HS-27A (cell line): ENCODE results near the gene POU2AF2.
A peak's percentile ranks its signal among the peaks of the same experiment; 100 is the strongest.
"Not testable (repeated sequence)": the region's sequence is repeated elsewhere in the genome, so short reads cannot be mapped to it uniquely, and the experiment has no call there.

Source experiments
- DNase-seq: peaks from one replicate; pipeline ENCODE4 v3.0.0-alpha.2; 2012; ENCODE audit warnings: low read depth, missing footprints

Gene POU2AF2, protein sequence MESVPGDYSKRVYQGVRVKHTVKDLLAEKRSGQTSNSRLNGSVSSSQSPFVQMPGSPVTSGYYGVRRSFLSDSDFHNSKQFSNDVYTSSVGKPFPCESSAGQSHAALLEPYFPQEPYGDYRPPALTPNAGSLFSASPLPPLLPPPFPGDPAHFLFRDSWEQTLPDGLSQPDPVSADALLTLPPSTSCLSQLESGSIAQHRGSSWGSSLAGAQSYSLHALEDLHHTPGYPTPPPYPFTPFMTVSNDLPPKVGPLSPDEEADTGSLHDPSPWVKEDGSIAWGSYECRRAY

GRCh38 chr11:111245425-111245824 is at the start of gene POU2AF2:
Gene POU2AF2, plus strand, starts transcription at chr11:111245725. Its CDS starts 129 bp downstream, at chr11:111245854.
- no peak for DNase-seq

DNA sequence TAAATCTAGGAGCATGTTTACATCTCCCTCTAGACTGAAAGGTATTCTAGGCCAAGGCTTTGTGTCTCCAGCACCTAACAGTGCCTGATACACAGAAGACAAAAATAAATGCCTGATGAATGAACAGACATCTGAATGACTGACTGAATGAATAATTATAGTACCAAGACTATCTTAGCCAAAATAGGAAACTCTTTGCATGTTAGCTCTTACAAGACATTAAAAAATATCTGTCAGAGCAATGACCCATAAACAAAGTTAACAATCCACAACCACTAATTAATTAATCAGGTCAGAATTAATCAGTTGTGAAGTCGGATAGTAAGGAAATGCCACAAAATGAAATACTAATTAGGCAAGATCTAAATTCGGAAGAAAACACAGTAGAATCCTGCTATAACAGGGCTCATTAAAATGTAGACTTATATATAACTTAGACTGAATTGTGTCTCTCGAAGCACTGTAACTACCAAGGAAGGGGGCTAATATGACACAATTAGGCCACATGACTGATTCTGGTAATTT is 45.5 kb upstream of the POU2AF2 start:
- DNase-seq, result no peak

DNA sequence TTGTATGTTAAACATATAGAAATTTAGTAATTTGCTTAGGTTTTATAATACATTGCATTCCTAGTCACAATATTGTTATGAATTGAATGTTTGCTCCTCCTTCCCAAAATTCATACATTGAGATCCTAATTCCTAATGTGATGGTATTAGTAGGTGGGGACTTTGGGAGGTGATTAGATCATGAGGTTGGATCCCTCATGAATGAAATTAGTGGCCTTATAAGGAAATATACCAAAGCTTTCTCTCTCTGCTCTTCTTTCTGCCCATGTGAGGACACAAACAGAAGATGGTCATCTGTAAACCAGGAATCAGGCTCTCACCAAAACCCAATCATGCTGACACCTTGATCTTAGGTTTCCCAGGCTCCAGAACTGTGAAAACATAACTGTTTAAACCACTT is 41.3 kb upstream of the POU2AF2 start:
- DNase-seq, result no peak

GRCh38 chr11:111205632-111206385 is 39.7 kb upstream of the POU2AF2 start:
- no peak for DNase-seq

- peak; percentile 58 for DNase-seq
Observed at GRCh38 chr11:111206472-111206871, 39.1 kb upstream of the POU2AF2 start.

DNA sequence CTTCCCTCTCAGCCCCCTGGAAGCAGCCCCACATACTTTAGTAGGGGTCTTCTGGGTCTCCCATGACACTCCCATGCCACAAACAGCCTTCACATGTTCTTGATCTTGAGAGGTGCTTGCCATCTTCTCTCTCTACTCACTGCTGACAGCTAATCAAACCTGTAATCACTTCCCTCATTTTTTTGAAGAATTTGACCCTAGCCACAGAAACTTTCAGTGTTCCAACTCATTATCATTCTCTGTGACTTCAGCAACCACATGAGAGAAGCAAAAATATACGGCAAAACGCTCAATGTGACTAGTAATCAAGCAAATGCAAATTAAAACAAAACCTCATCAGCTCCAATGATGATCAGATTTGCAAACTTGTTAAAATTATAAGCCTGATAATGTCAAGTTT is 38.3 kb upstream of the POU2AF2 start:
- no peak for DNase-seq

DNA sequence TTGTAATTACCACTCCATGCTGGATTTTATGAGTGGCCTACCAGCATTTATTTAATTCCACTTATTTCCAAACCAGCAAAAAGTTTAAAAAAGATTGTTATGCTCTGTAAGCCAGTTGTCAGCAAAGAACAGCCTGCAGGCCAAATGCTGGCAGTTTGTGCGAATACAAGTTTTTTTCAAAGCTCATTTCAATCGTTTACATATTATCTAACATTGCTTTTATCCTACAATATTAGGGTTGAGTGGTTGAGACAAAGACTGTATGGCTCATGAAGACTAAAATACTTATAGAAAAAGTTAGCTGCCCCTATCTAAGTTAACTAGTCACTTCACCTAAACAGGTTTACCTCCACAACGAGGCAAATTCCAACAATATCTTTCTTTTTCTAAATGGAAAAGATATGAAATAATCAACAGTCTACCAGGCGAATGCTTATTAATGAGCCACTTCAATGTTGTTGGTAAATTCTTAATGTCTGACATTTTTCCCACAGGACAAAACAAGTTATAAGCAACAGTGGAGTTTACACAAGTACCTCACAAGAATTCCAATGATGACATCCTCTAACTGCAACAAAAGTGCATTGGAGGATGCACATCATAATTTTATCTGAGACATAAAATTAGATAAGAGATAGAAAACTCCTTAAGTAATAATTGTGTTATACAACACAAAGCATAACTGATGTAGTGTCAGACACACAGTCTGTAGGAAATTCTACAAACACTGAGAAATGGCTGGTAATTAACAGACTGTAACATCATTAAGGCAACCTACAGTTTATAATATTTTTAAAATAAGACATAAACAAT is 35.8 kb upstream of the POU2AF2 start:
- DNase-seq, result no peak

GRCh38 chr11:111213256-111213655 is 32.3 kb upstream of the POU2AF2 start:
- no peak for DNase-seq

- DNase-seq, result no peak
Observed at GRCh38 chr11:111220721-111221120, 24.8 kb upstream of the POU2AF2 start.

- no peak for DNase-seq
Observed at GRCh38 chr11:111221208-111221607, 24.3 kb upstream of the POU2AF2 start.

DNA sequence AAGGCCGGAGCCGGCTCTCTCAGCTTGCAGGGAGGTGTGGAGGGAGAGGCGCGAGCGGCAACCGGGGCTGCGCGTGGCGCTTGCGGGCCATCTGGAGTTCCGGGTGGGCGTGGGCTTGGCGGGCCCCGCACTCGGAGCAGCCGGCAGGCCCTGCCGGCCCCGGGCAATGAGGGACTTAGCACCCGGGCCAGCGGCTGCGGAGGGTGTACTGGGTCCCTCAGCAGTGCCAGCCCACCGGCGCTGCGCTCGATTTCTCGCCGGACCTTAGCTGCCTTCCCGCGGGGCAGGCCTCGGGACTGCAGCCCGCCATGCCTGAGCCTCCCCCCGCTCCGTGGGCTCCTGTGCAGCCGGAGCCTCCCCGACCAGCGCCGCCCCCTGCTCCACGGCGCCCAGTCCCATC is 23.6 kb upstream of the POU2AF2 start:
- not testable (repeated sequence) for DNase-seq

DNA sequence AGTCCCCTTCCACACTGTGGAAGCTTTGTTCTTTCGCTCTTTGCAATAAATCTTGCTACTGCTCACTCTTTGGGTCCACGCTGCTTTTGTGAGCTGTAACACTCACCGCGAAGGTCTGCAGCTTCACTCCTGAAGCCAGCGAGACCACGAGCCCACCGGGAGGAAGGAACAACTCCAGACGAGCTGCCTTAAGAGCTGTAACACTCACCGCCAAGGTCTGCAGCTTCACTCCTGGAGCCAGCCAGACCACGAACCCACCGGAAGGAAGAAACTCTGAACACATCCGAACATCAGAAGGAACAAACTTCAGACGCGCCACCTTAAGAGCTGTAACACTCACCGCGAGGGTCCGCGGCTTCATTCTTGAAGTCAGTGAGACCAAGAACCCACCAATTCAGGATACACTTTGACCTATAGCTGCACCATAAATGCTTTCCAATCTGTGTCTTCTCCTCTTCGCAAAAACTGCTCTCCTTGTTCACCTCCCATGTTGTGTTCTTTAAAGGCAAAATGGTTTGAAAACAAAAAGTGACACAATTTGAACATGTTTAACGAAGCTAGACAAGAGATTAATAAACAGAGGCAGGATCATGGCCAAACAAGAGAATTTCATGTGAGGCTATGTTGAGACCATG is 22.6 kb upstream of the POU2AF2 start:
- DNase-seq, result not testable (repeated sequence)

DNA sequence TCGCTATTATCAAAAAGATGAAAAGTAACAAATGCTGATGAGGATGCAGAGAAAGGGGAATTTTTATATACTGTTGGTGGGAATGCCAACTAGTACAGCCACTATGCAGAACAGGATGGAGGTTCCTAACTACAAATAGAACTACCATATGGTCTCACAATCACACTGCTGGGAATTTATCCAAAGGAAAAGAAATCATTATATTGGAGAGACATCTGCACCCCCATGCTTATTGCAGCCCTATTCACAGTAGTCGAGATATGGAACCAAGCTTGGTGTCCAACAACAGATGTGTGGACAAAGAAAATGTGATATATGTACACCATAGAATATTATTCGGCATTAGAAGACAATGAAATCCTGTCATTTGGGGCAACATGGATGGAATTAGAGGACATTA is 19.6 kb upstream of the POU2AF2 start:
- DNase-seq, result no peak

GRCh38 chr11:111229604-111230003 is 15.9 kb upstream of the POU2AF2 start:
- no peak for DNase-seq

DNA sequence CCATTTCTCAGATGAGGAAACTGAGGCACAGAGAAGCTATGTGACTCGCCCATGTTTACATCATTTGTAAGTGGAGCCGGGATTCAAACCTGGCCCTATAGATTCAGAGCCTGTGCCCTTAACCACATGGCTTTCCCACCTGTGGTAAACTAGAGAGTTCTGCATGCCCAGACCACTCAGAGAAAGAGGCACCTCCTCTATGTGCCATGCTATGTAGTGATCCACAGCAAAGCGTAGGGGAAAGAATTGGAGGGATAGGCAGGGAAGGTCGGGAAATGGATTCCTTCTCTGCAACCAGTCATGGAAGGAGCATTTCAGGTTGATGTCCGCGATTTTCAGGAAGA is 15.4 kb upstream of the POU2AF2 start:
- no peak for DNase-seq

GRCh38 chr11:111231836-111232235 is 13.7 kb upstream of the POU2AF2 start:
- DNase-seq, result no peak

GRCh38 chr11:111236383-111236782 is 9.1 kb upstream of the POU2AF2 start:
- DNase-seq, result no peak

DNA sequence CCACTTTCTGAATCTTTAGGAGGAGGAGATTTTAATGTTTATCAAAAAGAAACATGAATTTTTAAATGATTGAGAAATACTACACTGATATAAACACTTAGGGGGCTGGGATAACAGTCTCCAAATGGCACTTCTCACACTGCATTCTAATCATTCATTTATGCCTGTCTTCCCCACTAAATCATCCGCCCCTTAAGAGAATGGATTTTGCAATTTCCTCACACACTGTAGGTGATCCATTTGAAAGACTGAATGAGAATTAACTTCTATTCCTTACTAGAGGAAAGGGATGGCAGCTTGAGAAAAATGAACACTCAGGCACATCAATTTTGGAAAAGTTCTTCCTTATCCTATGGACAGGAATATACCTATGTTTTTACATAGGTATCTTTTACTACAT is 7.6 kb upstream of the POU2AF2 start:
- no peak for DNase-seq

DNA sequence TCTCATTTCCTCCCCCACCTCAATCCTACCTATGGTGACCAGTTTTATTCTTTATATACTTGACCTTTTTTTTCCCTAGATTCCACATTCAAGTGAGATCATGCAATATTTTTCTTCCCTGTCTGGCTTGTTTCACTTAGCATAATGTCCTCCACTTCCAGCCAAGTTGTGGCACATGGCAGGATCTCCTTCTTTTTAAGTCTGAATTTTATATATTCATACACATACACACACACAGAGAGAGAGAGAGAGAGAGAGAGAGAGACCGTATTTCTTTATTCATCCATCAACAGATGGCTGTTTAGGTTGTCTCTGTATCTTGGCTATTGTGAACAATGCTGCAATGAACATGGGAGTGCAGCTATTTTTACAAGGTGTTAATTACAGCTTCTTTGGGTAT is 1.4 kb downstream of the POU2AF2 start:
- DNase-seq, result no peak

- DNase-seq, result no peak
Observed at GRCh38 chr11:111250936-111251335, 5.4 kb downstream of the POU2AF2 start.

DNA sequence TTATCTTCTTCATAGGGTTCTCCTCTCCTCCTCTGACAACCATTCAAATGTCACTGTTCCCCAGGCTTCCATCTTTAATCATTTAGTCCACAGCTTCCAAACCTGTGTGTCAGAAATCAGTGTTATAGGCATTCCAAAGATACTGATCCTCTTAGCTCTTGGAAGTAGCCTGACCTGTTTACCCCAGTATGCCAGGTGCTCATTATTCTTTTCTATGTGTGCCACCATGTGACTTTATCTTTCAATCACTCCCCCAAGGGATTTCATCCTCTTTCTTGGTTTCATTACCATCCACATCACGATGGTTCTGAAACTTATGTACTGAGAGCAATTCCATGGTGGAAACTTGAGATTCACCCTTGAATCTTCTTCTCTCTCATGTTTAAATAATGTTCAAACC is 7.6 kb downstream of the POU2AF2 start:
- DNase-seq, result no peak

GRCh38 chr11:111253630-111254029 is 8.1 kb downstream of the POU2AF2 start:
- no peak for DNase-seq
